HG03575 (cell line): ENCODE results near the gene RTN4RL2.
"Not testable (repeated sequence)": the region's sequence is repeated elsewhere in the genome, so short reads cannot be mapped to it uniquely, and the experiment has no call there.

Experiments
- ATAC-seq: cut with Tn5 transposase; IDR thresholded peaks from one replicate; pipeline ENCODE4 v1.9.1; 2021; ENCODE audit not compliant: unreplicated experiment, insufficient number of reproducible peaks, low FRiP score; ENCODE audit errors: extremely low read depth

Gene RTN4RL2

DNA sequence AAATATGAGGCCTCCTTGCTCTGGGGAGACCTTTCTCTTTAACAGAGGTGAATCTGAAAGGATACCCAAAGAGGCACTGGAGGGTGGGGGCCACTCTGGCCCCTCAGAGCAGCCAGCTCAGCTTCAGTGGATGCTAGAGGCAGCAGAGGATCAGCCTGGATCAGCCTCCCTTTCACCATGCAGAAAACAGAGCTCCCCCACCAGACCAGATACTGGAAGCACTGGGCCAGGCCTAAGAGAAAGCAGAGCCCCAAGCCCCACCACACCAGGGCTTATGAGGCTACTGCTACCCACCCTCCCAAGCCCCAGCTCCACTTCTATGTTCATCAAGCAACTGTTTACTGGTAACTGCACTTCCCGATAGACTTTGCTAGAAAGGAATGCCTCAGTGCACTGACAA lies 29.4 kb upstream of the RTN4RL2 start:
- no peak for ATAC-seq

GRCh38 chr11:57432149-57432561 lies 28.2 kb upstream of the RTN4RL2 start:
- no peak for ATAC-seq

DNA sequence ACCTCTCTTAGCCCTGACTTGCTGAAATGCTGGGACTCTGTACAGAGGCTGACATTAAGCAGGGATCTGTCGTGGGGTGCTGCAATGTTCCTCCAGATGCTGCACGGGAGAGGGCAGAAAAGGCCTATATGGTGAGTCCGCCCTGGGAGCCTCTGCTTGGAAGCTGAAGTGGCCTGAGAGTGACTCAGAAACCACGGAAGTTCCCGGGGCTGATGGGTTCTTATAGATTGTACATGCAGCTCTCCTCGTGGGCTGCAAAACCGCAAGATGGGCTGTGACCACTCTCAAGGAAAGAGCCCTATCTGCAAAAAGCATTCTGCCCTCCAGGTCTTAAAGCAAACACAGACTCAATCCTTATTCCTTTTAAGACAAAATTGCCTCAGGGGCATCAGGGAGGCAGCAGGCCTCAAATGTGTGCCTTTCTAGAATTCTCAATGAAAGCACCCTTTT lies 27.6 kb upstream of the RTN4RL2 start:
- no peak for ATAC-seq

GRCh38 chr11:57434640-57435546 lies 25.4 kb upstream of the RTN4RL2 start:
- ATAC-seq: no peak

GRCh38 chr11:57436031-57436430 lies 24.3 kb upstream of the RTN4RL2 start:
- no peak for ATAC-seq

DNA sequence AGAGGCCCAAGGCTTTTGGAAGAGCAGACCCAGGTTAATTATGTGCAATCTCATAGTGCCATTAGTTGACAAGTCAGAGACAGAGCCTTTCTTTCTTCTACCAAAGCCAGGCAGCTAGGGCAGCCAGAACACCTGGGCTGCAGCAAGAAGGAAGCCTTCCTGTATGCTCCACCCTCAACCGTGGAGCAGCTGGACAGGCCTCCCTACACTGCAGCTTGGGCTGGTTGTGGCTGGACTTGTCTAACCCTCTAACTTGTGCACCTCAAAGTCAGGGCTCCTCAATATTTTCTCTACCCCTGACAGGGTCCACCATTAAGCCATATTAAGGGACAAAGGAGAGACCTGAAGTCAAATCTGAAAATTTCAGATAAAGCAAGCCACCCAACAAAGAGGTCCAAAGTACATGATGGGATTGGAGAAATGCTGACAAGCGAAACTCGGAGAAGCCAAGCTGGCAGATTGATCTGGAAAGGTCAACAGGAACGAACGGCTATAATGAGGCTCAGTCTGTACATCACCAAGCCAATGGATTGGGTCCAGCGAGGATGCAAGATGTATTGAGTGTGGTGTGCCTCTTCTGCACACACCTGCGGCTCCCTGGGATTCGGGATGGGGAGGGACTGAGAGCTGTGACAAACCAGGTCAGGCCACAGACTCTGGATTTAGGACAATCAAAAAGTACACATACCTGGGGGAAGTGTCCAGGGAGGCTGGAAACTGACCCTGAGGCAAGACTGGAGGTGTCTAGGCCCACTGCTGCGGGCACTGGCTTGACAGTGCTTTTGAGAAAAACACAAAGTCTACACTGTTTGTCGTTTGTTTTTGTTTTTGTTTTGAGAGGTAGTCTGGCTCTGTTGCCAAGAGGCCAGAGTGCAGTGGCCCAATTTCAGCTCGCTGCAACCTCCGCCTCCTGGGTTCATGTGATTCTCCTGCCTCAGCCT lies 21.7 kb upstream of the RTN4RL2 start:
- ATAC-seq: no peak

GRCh38 chr11:57439786-57440185 lies 20.5 kb upstream of the RTN4RL2 start:
- ATAC-seq: no peak

- ATAC-seq: no peak
These were observed 19.4 kb upstream of the RTN4RL2 start for GRCh38 chr11:57440744-57441414.

- no peak for ATAC-seq
These were observed 15.8 kb upstream of the RTN4RL2 start for GRCh38 chr11:57444362-57445121.

DNA sequence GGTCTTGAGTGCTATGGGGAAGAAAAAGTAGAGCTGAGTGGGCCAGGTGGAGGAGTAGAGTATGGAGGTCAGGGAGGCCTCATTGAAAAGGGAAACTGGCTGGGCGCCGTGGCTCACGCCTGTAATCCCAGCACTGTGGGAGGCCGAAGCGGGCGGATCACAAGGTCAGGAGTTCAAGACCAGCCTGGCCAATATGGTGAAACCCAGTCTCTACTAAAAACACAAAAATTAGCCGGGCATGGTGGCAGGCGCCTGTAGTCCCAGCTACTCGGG lies 15.3 kb upstream of the RTN4RL2 start:
- ATAC-seq: not testable (repeated sequence)

- ATAC-seq: no peak
These were observed 14.3 kb upstream of the RTN4RL2 start for GRCh38 chr11:57446055-57446454.

DNA sequence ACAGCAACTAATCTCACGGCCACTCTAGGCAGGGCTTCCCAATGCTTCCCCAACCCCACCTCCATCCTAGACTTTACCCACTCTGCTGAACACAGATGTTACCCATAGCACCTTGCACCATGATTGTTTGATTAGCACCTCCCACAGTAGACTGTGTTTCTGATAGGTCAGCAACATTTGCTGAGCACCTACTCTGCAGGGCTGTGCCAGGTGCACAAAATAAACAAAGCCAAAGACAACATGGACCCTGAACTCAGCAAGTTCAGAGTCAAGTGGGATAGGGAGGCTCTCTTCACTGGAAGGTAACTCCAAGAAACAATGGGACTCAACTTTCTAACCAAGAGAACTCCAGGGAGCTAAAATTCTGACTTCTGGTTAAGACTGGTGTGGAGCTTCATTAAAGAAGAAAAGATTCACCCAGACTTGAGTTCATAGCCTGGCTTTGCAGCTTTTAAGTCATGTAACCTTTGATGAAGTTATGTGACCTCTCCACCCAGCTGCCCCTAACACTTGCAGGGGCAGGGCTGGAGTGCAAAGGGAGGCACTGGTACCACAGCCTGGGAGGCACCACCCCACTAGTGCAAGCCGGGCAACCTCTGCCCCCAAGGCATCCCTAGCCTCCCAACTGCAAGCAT lies 6.7 kb upstream of the RTN4RL2 start:
- ATAC-seq: no peak

DNA sequence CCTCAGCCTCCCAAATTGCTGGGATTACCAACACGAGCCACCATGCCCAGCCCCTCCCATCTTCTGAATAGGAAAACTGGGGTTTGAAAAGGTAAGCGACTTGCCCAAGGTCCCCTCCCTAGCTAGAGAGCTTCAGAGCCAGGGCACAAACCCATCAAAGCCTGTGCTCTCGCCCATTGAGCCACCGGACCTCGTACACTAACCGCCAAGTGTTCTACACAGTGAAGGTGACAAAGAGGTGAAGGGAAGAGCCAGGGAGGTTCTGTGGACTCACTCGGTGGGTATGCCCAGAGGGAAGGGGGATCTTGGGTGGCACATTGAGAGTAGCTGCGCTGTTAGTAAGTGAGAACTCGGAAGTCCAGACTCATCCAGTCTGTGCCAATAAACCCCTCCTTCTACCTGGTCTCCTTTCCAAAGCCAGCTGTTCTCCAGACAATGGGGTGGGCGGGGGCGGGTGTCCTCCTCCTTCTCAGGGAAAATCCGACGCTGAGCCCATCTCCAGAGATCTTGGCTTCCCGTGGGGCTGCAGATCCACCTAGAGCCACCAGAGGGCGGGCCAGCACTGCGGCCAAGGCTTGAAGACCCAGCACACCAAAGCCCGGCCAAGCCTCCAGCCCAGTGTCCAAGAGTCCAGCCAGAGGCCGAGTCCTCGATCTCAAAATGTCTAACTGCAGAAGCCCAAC lies 3.2 kb upstream of the RTN4RL2 start:
- ATAC-seq: no peak

GRCh38 chr11:57457643-57458023 lies 2.7 kb upstream of the RTN4RL2 start:
- ATAC-seq: no peak

DNA sequence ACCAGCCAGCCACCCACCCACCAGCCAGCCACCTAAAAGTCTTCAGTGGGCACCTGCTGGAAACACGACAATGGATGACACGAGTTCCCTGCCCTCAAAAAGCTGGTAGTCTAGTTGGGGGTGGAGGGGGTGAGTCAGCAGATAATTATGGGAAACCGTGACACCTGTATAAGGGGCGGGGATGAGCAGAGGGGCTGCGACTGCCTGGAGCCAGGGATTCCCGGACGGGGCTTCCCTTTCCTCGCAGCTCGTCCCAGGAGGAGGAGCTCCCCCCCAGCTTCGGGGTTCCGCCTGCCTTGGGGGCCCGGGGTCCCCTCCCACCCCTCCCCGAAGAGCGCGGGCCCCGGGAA lies 2.3 kb upstream of the RTN4RL2 start:
- no peak for ATAC-seq

- ATAC-seq: no peak
These were observed 1.7 kb upstream of the RTN4RL2 start for GRCh38 chr11:57458410-57459163.
